K562 (cell line): ENCODE results near the gene TMEM87B. TPM values are rescaled to one million over a fixed set of nuclear protein-coding genes. Genes with fewer than 3 reads are reported as not detected.

Experiments
- ATAC-seq: fragments of 200-7000 bp; cut with Tn5 transposase; 3 replicates; pipeline ENCODE4 v1.9.1; 2020; ENCODE audit warnings: moderate library complexity
- BruUV-seq: library from RNA; stranded (reverse); fragments of 400-500 nt; replicated peaks from 2 replicates; lab custom pipeline; 2021; lab: Mats Ljungman, UMichigan
- CTCF ChIA-PET: fragments of 300-600 bp; formaldehyde crosslinking; extraction: SDS; loops from one replicate; lab custom pipeline; 2021; ENCODE audit warnings: low intra/inter-chr PET ratio; lab: Yijun Ruan, JAX
- POLR2A ChIA-PET: fragments of 300-600, 350-650 bp; sonication (Branson Sonifier 250); formaldehyde crosslinking; extraction: SDS; loops from one replicate; lab custom pipeline; 2021; ENCODE audit warnings: antibody characterized with exemption, inconsistent platforms; lab: Yijun Ruan, JAX
- DNase-seq, 4 experiments: peaks; one replicate each; pipeline versions ENCODE4 v3.0.0 to v3.0.0-alpha.2; 2011 to 2018; ENCODE audit warnings: low spot score in 3 of 4, mixed read lengths in 3 of 4; ENCODE audit errors: extremely low read depth in 1 of 4
- FAIRE-seq: peaks from 2 replicates; lab custom pipeline; 2011; peaks lifted over from hg19 to GRCh38; lab: Jason Lieb, UNC
- H2AFZ ChIP-seq: 2 replicates; pipeline ENCODE4 v1.6.0; 2011; ENCODE audit warnings: low read depth, low read length, control low read depth, inconsistent platforms
- H3K27ac ChIP-seq: fragments of 200-600 bp; 3 replicates; pipeline ENCODE4 v1.8.0; 2011; ENCODE audit warnings: low read depth, mild to moderate bottlenecking, control low read depth, inconsistent platforms, low read length, moderate library complexity, mixed read lengths; ENCODE audit errors: extremely low read depth
- H3K27me3 ChIP-seq, 2 experiments: fragments of 300-600 bp in 1 of 2; 2 replicates in 1 of 2; 3 replicates in 1 of 2; pipeline versions ENCODE4 v1.6.0 to v1.8.0; 2011; ENCODE audit warnings: inconsistent platforms in 2 of 2, low read length in 2 of 2, mild to moderate bottlenecking in 1 of 2, mixed read lengths in 1 of 2, moderate library complexity in 1 of 2; ENCODE audit not compliant: control insufficient read depth in 2 of 2, insufficient read depth in 2 of 2
- H3K36me3 ChIP-seq: fragments of 300-600 bp; 3 replicates; pipeline ENCODE4 v1.8.0; 2011; ENCODE audit warnings: mild to moderate bottlenecking, low read length, inconsistent platforms; ENCODE audit not compliant: control insufficient read depth, insufficient read depth
- H3K4me1 ChIP-seq, 2 experiments: fragments of 200-600 bp in 1 of 2; replicated peaks in 1 of 2; 2 replicates in 1 of 2; 3 replicates in 1 of 2; pipeline versions ENCODE4 v1.5.1 to v1.8.0; 2011; ENCODE audit warnings: inconsistent platforms in 2 of 2, low read length in 2 of 2, mild to moderate bottlenecking in 1 of 2, mixed read lengths in 1 of 2, moderate library complexity in 1 of 2; ENCODE audit not compliant: control insufficient read depth in 2 of 2, insufficient read depth in 2 of 2
- H3K4me2 ChIP-seq: 2 replicates; pipeline ENCODE4 v1.6.1; 2011; ENCODE audit warnings: low read length, control low read depth, inconsistent platforms, mixed read lengths; ENCODE audit not compliant: insufficient read depth
- H3K4me3 ChIP-seq: fragments of 200-600 bp; sonication (generic), shearing (Covaris generic); 2 replicates; pipeline ENCODE4 v1.5.1; 2016; ENCODE audit warnings: control low read depth, inconsistent platforms
- H3K79me2 ChIP-seq: fragments of 200-600 bp; 3 replicates; pipeline ENCODE4 v1.8.0; 2011; ENCODE audit warnings: low read length, inconsistent platforms; ENCODE audit not compliant: control insufficient read depth, insufficient read depth
- H3K9ac ChIP-seq, 2 experiments: 2 replicates each; pipeline versions ENCODE4 v1.6.0 to v1.6.1; 2011; ENCODE audit warnings: low read depth in 2 of 2, low read length in 2 of 2, control low read depth in 1 of 2, inconsistent platforms in 1 of 2, mild to moderate bottlenecking in 1 of 2, mixed read lengths in 1 of 2; ENCODE audit not compliant: insufficient read depth in 1 of 2
- H3K9me1 ChIP-seq: one replicate; pipeline ENCODE4 v1.6.0; 2011; ENCODE audit warnings: inconsistent platforms, mild to moderate bottlenecking, low read length, moderate library complexity; ENCODE audit not compliant: control insufficient read depth, insufficient read depth
- H3K9me3 ChIP-seq: replicated peaks from 2 replicates; pipeline ENCODE4 v1.5.1; 2011; ENCODE audit warnings: low read depth, low read length, inconsistent platforms; ENCODE audit not compliant: control insufficient read depth, insufficient read depth
- H4K20me1 ChIP-seq: replicated peaks from 2 replicates; pipeline ENCODE4 v1.6.1; 2011; ENCODE audit warnings: low read length, inconsistent platforms, mixed read lengths; ENCODE audit not compliant: control insufficient read depth, insufficient read depth
- ATF1 ChIP-seq, 2 experiments: fragments of 450-650 bp in 1 of 2; IDR thresholded peaks; 2 replicates each; pipeline ENCODE4 v1.6.1; 2016; ENCODE audit warnings: missing compliant biosample characterization in 1 of 2, missing genetic modification characterization in 1 of 2
- CEBPB ChIP-seq: fragments of 450-650 bp; IDR thresholded peaks from 2 replicates; pipeline ENCODE4 v1.6.1; 2016; ENCODE audit warnings: missing genetic modification characterization, missing compliant biosample characterization
- ELF1 ChIP-seq: fragments of 200-800 bp; sonication (Bioruptor generic); IDR thresholded peaks from 2 replicates; pipeline ENCODE4 v1.6.1; 2016; ENCODE audit warnings: missing genetic modification characterization, missing compliant biosample characterization
- FOXJ3 ChIP-seq: sonication (generic); formaldehyde crosslinking; IDR thresholded peaks from 2 replicates; pipeline ENCODE4 v1.4.0; 2020; ENCODE audit warnings: mild to moderate bottlenecking, missing genetic modification reagents
- IRF1 ChIP-seq: sonication (generic); formaldehyde crosslinking; IDR thresholded peaks from 2 replicates; pipeline ENCODE4 v1.8.0; 2022; ENCODE audit warnings: missing genetic modification reagents, mild to moderate bottlenecking, borderline replicate concordance
- MTA1 ChIP-seq: fragments of 450-650 bp; IDR thresholded peaks from 2 replicates; pipeline ENCODE4 v1.6.1; 2017; ENCODE audit warnings: borderline replicate concordance
- MXI1 ChIP-seq: IDR thresholded peaks from 2 replicates; pipeline ENCODE4 v1.6.1; 2011; ENCODE audit warnings: low read depth, mild to moderate bottlenecking, improper control_type of control experiment, low read length
- NFE2 ChIP-seq: IDR thresholded peaks from 2 replicates; pipeline ENCODE4 v1.6.1; 2014; ENCODE audit warnings: antibody characterized with exemption, low read depth
- RBM34 ChIP-seq: fragments of 200-400 bp; formaldehyde crosslinking; IDR thresholded peaks from 2 replicates; pipeline ENCODE4 v1.6.1; 2018; ENCODE audit warnings: low read length, borderline replicate concordance; ENCODE audit not compliant: insufficient read depth
- SMARCC2 ChIP-seq: fragments of 450-650 bp; IDR thresholded peaks from 2 replicates; pipeline ENCODE4 v1.6.1; 2017; ENCODE audit warnings: antibody characterized with exemption, moderate library complexity, mild to moderate bottlenecking, low read depth
- TCFL5 ChIP-seq: fragments of 250-450 bp; sonication (Bioruptor Pico); conservative IDR thresholded peaks from 2 replicates; pipeline ENCODE4 v1.6.1; 2021; ENCODE audit warnings: mild to moderate bottlenecking, moderate library complexity, matching md5 sums
- XRCC3 ChIP-seq: fragments of 450-650 bp; IDR thresholded peaks from 2 replicates; pipeline ENCODE4 v1.6.1; 2017; ENCODE audit warnings: mild to moderate bottlenecking, moderate library complexity
- ZNF584 ChIP-seq: fragments of 200-800 bp; sonication (Bioruptor generic); IDR thresholded peaks from 2 replicates; pipeline ENCODE4 v1.6.1; 2016; ENCODE audit warnings: low read depth, mild to moderate bottlenecking, missing genetic modification characterization, missing compliant biosample characterization
- WGBS: fragments of 100-300 bp; shearing (Covaris generic); methylation state at CpG from one replicate; pipeline ENCODE4 v1.1.6; 2016; ENCODE audit warnings: low coverage, mixed read lengths; ENCODE audit not compliant: insufficient coverage; ENCODE audit errors: missing lambda C conversion rate; 5-methylcytosine and 5-hydroxymethylcytosine counted together
- in situ Hi-C: fragments of 300-500 bp; cut with MboI; formaldehyde crosslinking; loops from 4 replicates; pipeline ENCODE4 v1.15.0; 2018; ENCODE audit warnings: inconsistent platforms, mixed read lengths
- intact Hi-C: fragments of 100-400 bp; cut with micrococcal nuclease; formaldehyde crosslinking; loops from 2 replicates; pipeline ENCODE4 v1.14.2; 2022
- polyA plus RNA-seq, 8 experiments: library from polyadenylated mRNA; depleted of rRNA in 4 of 8; stranded (reverse) in 5 of 8; unstranded in 3 of 8; fragments of >200 nt; fragmentation: Nextera tagmentation in 2 of 8; fragmentation: Illumina TruSeq in 1 of 8; extraction: Ambion mirVana in 2 of 8; extraction: Trizol in 1 of 8; gene quantifications; 2 replicates each; pipeline versions ENCODE4 v1.2.1 to v1.2.3, GENCODE V29; 2011 to 2014; ENCODE audit warnings: inconsistent platforms in 1 of 8, missing spikeins in 1 of 8
- total RNA-seq, 7 experiments: library from RNA; depleted of rRNA in 6 of 7; stranded (reverse); fragments of >200 nt in 6 of 7; fragmentation: Illumina TruSeq in 2 of 7; extraction: Trizol in 2 of 7; gene quantifications; 2 replicates each; pipeline versions ENCODE4 v1.2.1 to v1.2.3, GENCODE V29; 2011 to 2021; ENCODE audit warnings: low replicate concordance in 1 of 7

TMEM87B gene
- total and polyA plus RNA-seq, 9 of the 15 experiments (the other 6 are each of a cell fraction or from before 2014, with no cell fraction given) = 3.7 to 17.1 (median 11.0) TPM

- TF ChIP-seq IRF1 (no peak), ZNF584 (CRISPR knock-in tag) (no peak), ELF1 (tag) (peak; percentile 77), MTA1 (0 out of 2 replicates have a peak, but pooled peaks have one; percentile 21), SMARCC2 (0 out of 2 replicates have a peak, but pooled peaks have one; percentile 61), NFE2 (0 out of 2 replicates have a peak, but pooled peaks have one; percentile 3), MXI1 (no peak), CEBPB (no peak), FOXJ3 (no peak), TCFL5 (CRISPR knock-in tag) (no peak), RBM34 (no peak)
These were observed 28.6 kb upstream of the TMEM87B start (continued) for GRCh38 chr2:112026509-112026908.

GRCh38 chr2:112027767-112028166, 27.3 kb upstream of the TMEM87B start:
- H3K4me1 ChIP-seq = peaks cover 4 to 8% of the 10 kb centered on the region in 2 experiments; a peak in 3 of 5 replicates
- intact Hi-C loops (no loop called here), in situ Hi-C loops (no loop called here)
- DNase-seq (no peak), ATAC-seq (no peak), FAIRE-seq (no peak)
- H3K9me1 ChIP-seq = no peaks in the 10 kb centered on the region
- no peak overlapping the region for H3K4me3 ChIP-seq
- ChIA-PET CTCF (no interaction called here), POLR2A (no interaction called here)
- H3K27ac ChIP-seq = no peak overlapping the region
- no TSS peak for BruUV-seq
- H3K4me2 ChIP-seq = no peak overlapping the region
- H2AFZ ChIP-seq = no peak overlapping the region; the same call in 1 of the 2 replicates
- 75% methylated on average over 3 of the region's 3 CpGs for WGBS
- H3K36me3 ChIP-seq = no peaks in the 10 kb centered on the region
- H3K27me3 ChIP-seq = no peaks in the 10 kb centered on the region
- no peak overlapping the region for H3K9ac ChIP-seq
- no peaks in the 10 kb centered on the region for H3K9me3 ChIP-seq
- H3K79me2 ChIP-seq = no peaks in the 10 kb centered on the region
- no peaks in the 10 kb centered on the region for H4K20me1 ChIP-seq
- TF ChIP-seq ATF1 (CRISPR knock-in tag; IDR thresholded peaks at IDR 0.05) (no peak), ATF1 (tag; IDR thresholded peaks at IDR 0.05) (no peak), XRCC3 (no peak)
